HL-60 (cell line): ENCODE measurements around the gene RASA1.

Experiments used
- DNase-seq, 2 experiments: peaks; one replicate each; pipeline ENCODE4 v3.0.0-alpha.2; 2010 to 2020; ENCODE audit warnings: low read depth in 1 of 2, low spot score in 1 of 2
- H3K27ac ChIP-seq: fragments of 250-450 bp; sonication (Bioruptor Pico); replicated peaks from 2 replicates; pipeline ENCODE4 v1.5.1; 2020; ENCODE audit warnings: mild to moderate bottlenecking, moderate library complexity
- H3K27me3 ChIP-seq: fragments of 250-450 bp; sonication (Bioruptor Pico); 2 replicates; pipeline ENCODE4 v1.5.1; 2021; ENCODE audit warnings: mild to moderate bottlenecking, moderate library complexity; ENCODE audit not compliant: insufficient read depth, poor library complexity, severe bottlenecking
- H3K4me3 ChIP-seq: replicated peaks from 2 replicates; pipeline ENCODE4 v1.5.1; 2011; ENCODE audit warnings: mild to moderate bottlenecking, control low read depth, low read length; ENCODE audit not compliant: insufficient read depth
- CTCF ChIP-seq: IDR thresholded peaks from one replicate; pipeline ENCODE4 v1.5.1; 2011; ENCODE audit warnings: low read length, control low read depth, inconsistent platforms; ENCODE audit not compliant: insufficient read depth
- GABPA ChIP-seq: IDR thresholded peaks from 2 replicates; pipeline ENCODE4 v1.6.1; 2012; ENCODE audit warnings: low read depth
- POLR2AphosphoS5 ChIP-seq: IDR thresholded peaks from 2 replicates; pipeline ENCODE4 v1.6.1; 2012; ENCODE audit warnings: low read depth
- REST ChIP-seq: IDR thresholded peaks from 2 replicates; pipeline ENCODE4 v1.6.1; 2012; ENCODE audit warnings: low read depth; ENCODE audit not compliant: insufficient replicate concordance
- SPI1 ChIP-seq: IDR thresholded peaks from 2 replicates; pipeline ENCODE4 v1.6.1; 2012; ENCODE audit warnings: low read depth, mild to moderate bottlenecking, borderline replicate concordance

Gene RASA1

GRCh38 chr5:87389296-87390034, 121.8 kb downstream of the RASA1 start:
- Histone ChIP-seq H3K27me3 (no peaks in the 10 kb centered on the region), H3K27ac (no peak overlapping the region), H3K4me3 (no peak overlapping the region)
- TF ChIP-seq GABPA (no peak), SPI1 (no peak)
- no peak for DNase-seq

- TF ChIP-seq REST (no peak), POLR2AphosphoS5 (no peak), GABPA (no peak), SPI1 (no peak), CTCF (no peak)
- no peak overlapping the region for H3K27ac ChIP-seq
Observed at GRCh38 chr5:87390075-87390474, 122.4 kb downstream of the RASA1 start.

GRCh38 chr5:87390576-87391199, 123.0 kb downstream of the RASA1 start:
- no peaks in the 10 kb centered on the region for H3K27me3 ChIP-seq
- TF ChIP-seq GABPA (no peak), REST (no peak), POLR2AphosphoS5 (no peak), CTCF (no peak), SPI1 (no peak)
- H3K4me3 ChIP-seq, result no peak overlapping the region
- DNase-seq, result no peak
- H3K27ac ChIP-seq, result no peak overlapping the region

More at GRCh38 chr5:87390075-87390474, 122.4 kb downstream of the RASA1 start:
- no peak for DNase-seq
- Histone ChIP-seq H3K4me3 (no peak overlapping the region), H3K27me3 (no peaks in the 10 kb centered on the region)

- DNase-seq, result no peak
- Histone ChIP-seq H3K27ac (no peak overlapping the region), H3K4me3 (no peak overlapping the region), H3K27me3 (no peaks in the 10 kb centered on the region)
- no peak for TF ChIP-seq CTCF
Observed at GRCh38 chr5:87392170-87392569, 124.5 kb downstream of the RASA1 start.
